Stimulated activated CD8-positive, alpha-beta memory T cell treated with anti-CD3 and anti-CD28 coated beads, Interleukin-4, amount 100 ng/mL, for 24 hours (primary cell): ENCODE measurements around the gene ZNF132.

Experiments
- DNase-seq: peaks from one replicate; pipeline ENCODE4 v3.0.0-alpha.2; 2020; ENCODE audit warnings: low read depth

The ZNF132 gene

GRCh38 chr19:58386576-58387337, 53.2 kb downstream of the ZNF132 start, which contains the start of gene RPS5:
RPS5 (plus strand) TSS chr19:58387269; CDS start chr19:58388138, 869 bp downstream.
- peak; percentile 89 for DNase-seq

- no peak for DNase-seq
Observed at GRCh38 chr19:58385891-58386575, 53.9 kb downstream of the ZNF132 start.

GRCh38 chr19:58385313-58385890, 54.6 kb downstream of the ZNF132 start:
- DNase-seq = no peak

- no peak for DNase-seq
Observed at GRCh38 chr19:58382997-58383603, 56.9 kb downstream of the ZNF132 start.
